Measurements from ENCODE around the gene SSBP4.

GRCh38 chr19:18445262-18445948, 26.2 kb downstream of the SSBP4 start:
- TF ChIP-seq CTCF (IDR thresholded peaks at IDR 0.05; ENCODE audit: low read depth, low read length, missing input control) (no peak), GABPA (IDR thresholded peaks at IDR 0.05 in 1 of 2, conservative IDR thresholded peaks at IDR 0.05 in 1 of 2) (no peak), ATF3 (IDR thresholded peaks at IDR 0.05) (no peak), JUND (IDR thresholded peaks at IDR 0.05) (no peak), TAF1 (conservative IDR thresholded peaks at IDR 0.05) (no peak), SP1 (IDR thresholded peaks at IDR 0.05) (no peak), REST (IDR thresholded peaks at IDR 0.05) (no peak), HNF4G (IDR thresholded peaks at IDR 0.05) (no peak), NR2F2 (IDR thresholded peaks at IDR 0.05) (no peak), RAD21 (IDR thresholded peaks at IDR 0.05) (no peak), FOXA1 (IDR thresholded peaks at IDR 0.05) (no peak)
- TF ChIP-seq, protein P1, sequence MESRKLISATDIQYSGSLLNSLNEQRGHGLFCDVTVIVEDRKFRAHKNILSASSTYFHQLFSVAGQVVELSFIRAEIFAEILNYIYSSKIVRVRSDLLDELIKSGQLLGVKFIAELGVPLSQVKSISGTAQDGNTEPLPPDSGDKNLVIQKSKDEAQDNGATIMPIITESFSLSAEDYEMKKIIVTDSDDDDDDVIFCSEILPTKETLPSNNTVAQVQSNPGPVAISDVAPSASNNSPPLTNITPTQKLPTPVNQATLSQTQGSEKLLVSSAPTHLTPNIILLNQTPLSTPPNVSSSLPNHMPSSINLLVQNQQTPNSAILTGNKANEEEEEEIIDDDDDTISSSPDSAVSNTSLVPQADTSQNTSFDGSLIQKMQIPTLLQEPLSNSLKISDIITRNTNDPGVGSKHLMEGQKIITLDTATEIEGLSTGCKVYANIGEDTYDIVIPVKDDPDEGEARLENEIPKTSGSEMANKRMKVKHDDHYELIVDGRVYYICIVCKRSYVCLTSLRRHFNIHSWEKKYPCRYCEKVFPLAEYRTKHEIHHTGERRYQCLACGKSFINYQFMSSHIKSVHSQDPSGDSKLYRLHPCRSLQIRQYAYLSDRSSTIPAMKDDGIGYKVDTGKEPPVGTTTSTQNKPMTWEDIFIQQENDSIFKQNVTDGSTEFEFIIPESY (IDR thresholded peaks at IDR 0.05): no peak
- TF ChIP-seq, protein P2, sequence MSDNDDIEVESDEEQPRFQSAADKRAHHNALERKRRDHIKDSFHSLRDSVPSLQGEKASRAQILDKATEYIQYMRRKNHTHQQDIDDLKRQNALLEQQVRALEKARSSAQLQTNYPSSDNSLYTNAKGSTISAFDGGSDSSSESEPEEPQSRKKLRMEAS (IDR thresholded peaks at IDR 0.05): no peak
